Liver (tissue), 3 donors: ENCODE measurements around the gene MPDZ.

Experiments
- CTCF ChIP-seq: fragments of 150-350 bp; IDR thresholded peaks from 2 replicates; pipeline ENCODE4 v1.5.1; 2017; ENCODE audit warnings: improper control_type of control experiment, low read depth, low read length; ENCODE audit not compliant: missing input control
- JUND ChIP-seq, 2 donors: IDR thresholded peaks; 2 replicates each; pipeline ENCODE4 v1.6.1; 2016; ENCODE audit warnings: antibody characterized with exemption in 2 of 2
- REST ChIP-seq: IDR thresholded peaks from 2 replicates; pipeline ENCODE4 v1.6.1; 2016; ENCODE audit warnings: antibody characterized with exemption, mild to moderate bottlenecking
- SP1 ChIP-seq: IDR thresholded peaks from 2 replicates; pipeline ENCODE4 v1.6.1; 2018; ENCODE audit warnings: antibody characterized with exemption, mild to moderate bottlenecking
- TAF1 ChIP-seq: conservative IDR thresholded peaks from 2 replicates; pipeline ENCODE4 v1.6.1; 2016; ENCODE audit warnings: antibody characterized with exemption, mild to moderate bottlenecking
- donor health status: healthy.
- donor health status: healthy.

- TF ChIP-seq JUND (IDR thresholded peaks at IDR 0.05) (no peak), CTCF (no peak), TAF1 (no peak), REST (no peak), SP1 (no peak)
Measured at GRCh38 chr9:13064676-13065075, 214.8 kb downstream of the MPDZ start.
